Effector CD4-positive, alpha-beta T cell (primary cell): ENCODE results near the gene ZBED6.
"Not testable (repeated sequence)": the region's sequence is repeated elsewhere in the genome, so short reads cannot be mapped to it uniquely, and the experiment has no call there.

ENCODE experiments used
- DNase-seq: peaks from one replicate; pipeline ENCODE4 v3.0.0-alpha.2; 2020
- total RNA-seq: gene quantifications from one replicate; lab custom pipeline; 2026; lab: John Stamatoyannopoulos, UW

Gene ZBED6
- total RNA-seq, result 3.8 reads per million, percentile 14 among the genes with 10 or more reads in this experiment

GRCh38 chr1:203795441-203796235, at the start of gene ZBED6, which contains the start of gene ZC3H11A:
TSS of gene ZBED6 (plus strand) at chr1:203795623. CDS start at chr1:203797523, 1,900 bp downstream.
TSS of gene ZC3H11A (plus strand) at chr1:203795623. CDS start at chr1:203817071, 21,448 bp downstream.
- peak; percentile 100 for DNase-seq

GRCh38 chr1:203746281-203746680, 49.1 kb upstream of the ZBED6 start:
- no peak for DNase-seq

- no peak for DNase-seq
These were observed 44.4 kb upstream of the ZBED6 start for GRCh38 chr1:203751051-203751450.

GRCh38 chr1:203751618-203752361, 43.6 kb upstream of the ZBED6 start:
- not testable (repeated sequence) for DNase-seq

- no peak for DNase-seq
These were observed 41.0 kb upstream of the ZBED6 start for GRCh38 chr1:203754455-203754864.

- no peak for DNase-seq
These were observed 39.4 kb upstream of the ZBED6 start for GRCh38 chr1:203756036-203756435.

- not testable (repeated sequence) for DNase-seq
These were observed 36.7 kb upstream of the ZBED6 start for GRCh38 chr1:203758749-203759148.

GRCh38 chr1:203760506-203760905, 34.9 kb upstream of the ZBED6 start:
- no peak for DNase-seq

- not testable (repeated sequence) for DNase-seq
These were observed 33.5 kb upstream of the ZBED6 start for GRCh38 chr1:203761958-203762357.

- DNase-seq, result no peak
These were observed 31.9 kb upstream of the ZBED6 start for GRCh38 chr1:203763505-203763904.

GRCh38 chr1:203764105-203765028, 31.1 kb upstream of the ZBED6 start:
- DNase-seq, result no peak

- peak; percentile 70 for DNase-seq
These were observed 30.2 kb upstream of the ZBED6 start, which contains the start of gene LAX1 for GRCh38 chr1:203765029-203765837. TSS of gene LAX1 (plus strand) at chr1:203765183. CDS start at chr1:203765566, 383 bp downstream.

GRCh38 chr1:203768256-203768655, 27.2 kb upstream of the ZBED6 start:
- DNase-seq, result no peak

GRCh38 chr1:203769505-203770343, 25.7 kb upstream of the ZBED6 start:
- no peak for DNase-seq

- DNase-seq, result no peak
These were observed 23.5 kb upstream of the ZBED6 start for GRCh38 chr1:203771901-203772301.

GRCh38 chr1:203772836-203773235, 22.6 kb upstream of the ZBED6 start:
- no peak for DNase-seq

GRCh38 chr1:203776636-203777035, 18.8 kb upstream of the ZBED6 start:
- no peak for DNase-seq

GRCh38 chr1:203777596-203777995, 17.8 kb upstream of the ZBED6 start:
- DNase-seq, result no peak

GRCh38 chr1:203778146-203778545, 17.3 kb upstream of the ZBED6 start:
- no peak for DNase-seq

GRCh38 chr1:203778789-203779188, 16.6 kb upstream of the ZBED6 start:
- DNase-seq, result no peak

- DNase-seq, result no peak
These were observed 13.5 kb upstream of the ZBED6 start for GRCh38 chr1:203781962-203782361.
